Measurements from ENCODE around the gene NEDD4.

NEDD4 gene

DNA sequence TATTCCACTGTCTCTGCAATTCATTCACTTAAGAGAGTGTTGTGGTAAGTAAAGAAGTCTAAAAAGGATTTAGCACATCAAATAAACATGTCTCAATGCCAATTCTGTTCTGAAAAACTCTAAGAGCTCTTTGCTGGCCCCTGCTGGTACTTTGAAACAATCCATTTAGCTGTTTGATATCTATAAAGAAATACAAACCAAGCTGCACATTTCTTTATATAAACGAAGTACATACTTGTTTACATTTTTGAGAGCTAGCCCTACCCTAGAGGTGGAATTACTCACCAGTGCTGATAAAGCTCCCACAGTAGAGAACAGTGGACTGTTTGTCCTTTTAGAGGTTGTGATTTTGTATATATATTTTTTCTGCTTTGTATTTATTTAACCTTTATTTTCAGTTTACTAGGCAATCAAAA is 75.5 kb downstream of the NEDD4 start:
- TF ChIP-seq, protein P1, sequence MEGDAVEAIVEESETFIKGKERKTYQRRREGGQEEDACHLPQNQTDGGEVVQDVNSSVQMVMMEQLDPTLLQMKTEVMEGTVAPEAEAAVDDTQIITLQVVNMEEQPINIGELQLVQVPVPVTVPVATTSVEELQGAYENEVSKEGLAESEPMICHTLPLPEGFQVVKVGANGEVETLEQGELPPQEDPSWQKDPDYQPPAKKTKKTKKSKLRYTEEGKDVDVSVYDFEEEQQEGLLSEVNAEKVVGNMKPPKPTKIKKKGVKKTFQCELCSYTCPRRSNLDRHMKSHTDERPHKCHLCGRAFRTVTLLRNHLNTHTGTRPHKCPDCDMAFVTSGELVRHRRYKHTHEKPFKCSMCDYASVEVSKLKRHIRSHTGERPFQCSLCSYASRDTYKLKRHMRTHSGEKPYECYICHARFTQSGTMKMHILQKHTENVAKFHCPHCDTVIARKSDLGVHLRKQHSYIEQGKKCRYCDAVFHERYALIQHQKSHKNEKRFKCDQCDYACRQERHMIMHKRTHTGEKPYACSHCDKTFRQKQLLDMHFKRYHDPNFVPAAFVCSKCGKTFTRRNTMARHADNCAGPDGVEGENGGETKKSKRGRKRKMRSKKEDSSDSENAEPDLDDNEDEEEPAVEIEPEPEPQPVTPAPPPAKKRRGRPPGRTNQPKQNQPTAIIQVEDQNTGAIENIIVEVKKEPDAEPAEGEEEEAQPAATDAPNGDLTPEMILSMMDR (IDR thresholded peaks at IDR 0.05; ENCODE audit: low read depth, low read length, missing control alignments): peak; percentile 56
- H3K4me3 ChIP-seq (replicated peaks; ENCODE audit: low read depth, low read length): no peak overlapping the region

DNA sequence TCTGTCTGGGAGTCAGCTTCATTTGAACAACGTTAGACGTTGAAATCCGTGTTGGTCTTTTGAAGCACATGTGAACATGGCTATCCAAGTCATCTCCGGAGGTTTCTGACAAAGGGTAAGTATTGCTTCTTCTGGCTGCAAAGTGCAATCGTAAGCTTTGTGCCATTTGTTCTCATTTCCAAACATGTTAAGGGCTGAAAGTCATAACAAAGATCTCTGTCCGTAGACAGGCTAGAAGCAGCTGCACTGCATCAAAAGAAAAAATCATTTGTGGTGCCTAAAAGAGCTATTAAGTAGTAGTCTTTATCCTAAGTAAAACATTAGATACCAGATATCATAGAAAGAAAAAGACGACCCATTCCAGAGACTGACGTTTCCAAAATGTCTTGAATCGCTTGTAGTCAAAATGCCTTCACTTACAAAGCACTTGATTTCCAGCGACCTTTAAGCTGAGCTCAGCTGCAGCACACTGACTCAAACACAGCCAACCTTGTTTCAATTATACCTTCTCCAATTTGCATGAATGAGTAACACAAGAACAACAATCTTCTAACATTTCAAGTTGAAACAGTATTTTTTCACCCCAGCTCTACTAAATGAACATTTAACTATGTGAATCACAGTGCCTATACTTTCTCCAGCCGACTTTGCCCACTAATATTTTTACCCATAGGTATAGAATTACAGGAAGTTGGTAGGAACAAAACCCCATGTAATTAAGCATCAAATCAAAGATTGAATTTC is 76.6 kb downstream of the NEDD4 start:
- DNase-seq (ENCODE audit: extremely low read depth, low read depth): peak; percentile 73
- H3K4me3 ChIP-seq (replicated peaks; ENCODE audit: low read depth, low read length): peak overlapping the region; percentile 45
- TF ChIP-seq, protein P1 (IDR thresholded peaks at IDR 0.05; ENCODE audit: low read depth, low read length, missing control alignments): no peak

More for the DNA sequence above, 75.5 kb downstream of the NEDD4 start:
- DNase-seq (ENCODE audit: extremely low read depth, low read depth): peak; percentile 88

DNA sequence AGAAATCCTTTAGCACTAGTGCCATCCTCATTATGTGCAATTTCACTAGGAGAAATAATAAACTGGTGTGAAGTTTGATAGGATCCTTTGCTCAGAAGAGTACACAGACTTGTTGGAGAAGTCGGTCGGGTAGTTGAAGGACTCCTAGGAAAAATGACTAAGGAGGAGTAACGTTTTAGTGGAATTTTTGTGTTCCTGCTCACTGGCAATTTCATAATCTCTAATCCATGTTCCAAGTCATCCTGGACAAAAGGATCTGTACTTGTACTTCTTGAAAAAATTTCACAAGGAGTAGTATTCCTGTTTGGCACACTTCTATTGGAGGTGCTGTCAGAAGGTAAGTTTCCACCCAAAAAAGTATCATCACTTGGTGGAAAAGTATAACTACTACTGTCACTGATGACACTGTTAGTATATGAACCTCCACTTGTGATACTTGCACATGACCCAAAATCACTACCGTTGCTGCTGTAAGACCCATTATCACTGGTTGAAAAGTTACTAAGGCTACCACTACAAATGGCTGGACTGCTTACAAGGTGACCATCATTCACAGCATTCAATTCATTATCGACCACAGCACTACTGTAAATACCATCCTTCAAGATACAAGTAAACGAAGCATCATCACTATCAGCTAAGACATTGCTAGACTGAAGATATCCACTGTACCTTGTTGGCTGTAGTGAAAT is 77.4 kb downstream of the NEDD4 start:
- TF ChIP-seq, protein P1 (IDR thresholded peaks at IDR 0.05; ENCODE audit: low read depth, low read length, missing control alignments): no peak
- peak overlapping the region; percentile 45 for H3K4me3 ChIP-seq (replicated peaks; ENCODE audit: low read depth, low read length)
- no peak for DNase-seq (ENCODE audit: extremely low read depth, low read depth)

DNA sequence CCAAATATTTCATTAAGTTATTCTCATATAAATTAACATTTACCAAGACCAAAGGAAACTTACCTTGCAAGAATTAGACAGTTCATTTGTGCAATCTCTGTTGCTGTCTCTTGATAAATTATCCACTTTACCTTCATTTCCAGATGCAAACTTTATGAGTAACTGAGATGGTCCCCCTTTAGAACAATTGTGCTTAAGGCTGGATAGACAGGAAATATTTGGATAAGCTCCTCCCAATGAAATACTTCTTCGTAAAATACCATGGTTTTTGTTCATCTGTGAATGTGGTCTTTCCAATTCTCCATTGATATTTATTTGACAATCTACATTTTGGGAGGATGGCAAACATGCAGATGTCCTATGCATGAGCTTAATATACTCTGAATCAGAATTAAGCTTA is 78.2 kb downstream of the NEDD4 start:
- TF ChIP-seq, protein P1 (IDR thresholded peaks at IDR 0.05; ENCODE audit: low read depth, low read length, missing control alignments): no peak
- peak overlapping the region; percentile 45 for H3K4me3 ChIP-seq (replicated peaks; ENCODE audit: low read depth, low read length)
- DNase-seq (ENCODE audit: extremely low read depth, low read depth): no peak

DNA sequence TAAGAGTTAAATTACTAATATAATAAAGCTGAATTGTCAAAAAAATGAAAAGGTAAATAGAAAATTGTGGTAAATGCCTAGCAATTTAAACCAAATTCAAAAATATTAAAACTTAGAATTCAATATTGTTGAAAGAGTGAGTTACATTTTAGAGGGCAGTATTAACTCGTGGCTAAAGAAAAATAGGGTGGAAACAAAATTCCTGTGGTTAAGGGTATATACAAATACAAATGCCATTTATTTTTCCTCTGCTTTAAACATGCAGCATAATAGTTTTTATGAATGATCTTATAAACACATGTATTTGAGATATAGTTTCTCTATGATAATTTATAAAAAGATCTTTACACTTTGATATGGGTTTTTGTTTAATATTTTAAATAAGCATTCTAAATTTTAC is 79.0 kb downstream of the NEDD4 start:
- DNase-seq (ENCODE audit: extremely low read depth, low read depth): no peak
- peak overlapping the region; percentile 45; the same call in 1 of the 2 replicates for H3K4me3 ChIP-seq (replicated peaks; ENCODE audit: low read depth, low read length)
- TF ChIP-seq, protein P1 (IDR thresholded peaks at IDR 0.05; ENCODE audit: low read depth, low read length, missing control alignments): no peak

DNA sequence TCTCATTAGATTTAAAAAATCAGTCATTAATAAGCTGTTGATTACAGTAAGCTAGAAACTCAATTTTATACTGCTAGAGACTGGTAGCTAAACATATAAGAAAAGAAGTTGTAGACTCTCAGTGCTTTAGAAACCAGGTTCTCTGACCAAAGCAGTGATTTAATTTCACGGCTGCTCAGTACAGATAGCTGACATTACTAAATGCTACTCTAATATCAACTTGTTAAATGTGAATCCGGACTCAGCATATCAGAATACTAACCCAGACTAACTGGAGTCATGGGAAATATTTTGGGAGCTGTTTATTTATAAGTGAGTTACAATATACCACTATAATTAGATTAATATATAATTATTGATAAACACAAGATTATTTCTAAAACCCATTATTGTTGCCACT is 80.4 kb downstream of the NEDD4 start:
- no peak for DNase-seq (ENCODE audit: extremely low read depth, low read depth)
- peak overlapping the region; percentile 45 for H3K4me3 ChIP-seq (replicated peaks; ENCODE audit: low read depth, low read length)
- TF ChIP-seq, protein P1 (IDR thresholded peaks at IDR 0.05; ENCODE audit: low read depth, low read length, missing control alignments): no peak

Data from HFF-Myc (cell line).